Measurements from ENCODE around the gene ZNF146.
A peak's percentile ranks its signal among the peaks of the same experiment; 100 is the strongest.
"Not testable (repeated sequence)": the region's sequence is repeated elsewhere in the genome, so short reads cannot be mapped to it uniquely, and the experiment has no call there.

ZNF146 gene

GRCh38 chr19:36212895-36213294 lies 2.0 kb upstream of the ZNF146 start:
- TF ChIP-seq, protein P1, sequence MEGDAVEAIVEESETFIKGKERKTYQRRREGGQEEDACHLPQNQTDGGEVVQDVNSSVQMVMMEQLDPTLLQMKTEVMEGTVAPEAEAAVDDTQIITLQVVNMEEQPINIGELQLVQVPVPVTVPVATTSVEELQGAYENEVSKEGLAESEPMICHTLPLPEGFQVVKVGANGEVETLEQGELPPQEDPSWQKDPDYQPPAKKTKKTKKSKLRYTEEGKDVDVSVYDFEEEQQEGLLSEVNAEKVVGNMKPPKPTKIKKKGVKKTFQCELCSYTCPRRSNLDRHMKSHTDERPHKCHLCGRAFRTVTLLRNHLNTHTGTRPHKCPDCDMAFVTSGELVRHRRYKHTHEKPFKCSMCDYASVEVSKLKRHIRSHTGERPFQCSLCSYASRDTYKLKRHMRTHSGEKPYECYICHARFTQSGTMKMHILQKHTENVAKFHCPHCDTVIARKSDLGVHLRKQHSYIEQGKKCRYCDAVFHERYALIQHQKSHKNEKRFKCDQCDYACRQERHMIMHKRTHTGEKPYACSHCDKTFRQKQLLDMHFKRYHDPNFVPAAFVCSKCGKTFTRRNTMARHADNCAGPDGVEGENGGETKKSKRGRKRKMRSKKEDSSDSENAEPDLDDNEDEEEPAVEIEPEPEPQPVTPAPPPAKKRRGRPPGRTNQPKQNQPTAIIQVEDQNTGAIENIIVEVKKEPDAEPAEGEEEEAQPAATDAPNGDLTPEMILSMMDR (IDR thresholded peaks at IDR 0.05) = no peak

GRCh38 chr19:36215276-36216123 lies 594 bp downstream of the ZNF146 start:
- Histone ChIP-seq H3K27ac (peak overlapping the region; percentile 96 to 97), H3K4me3 (peak overlapping the region; percentile 90)
- DNase-seq (ENCODE audit: low spot score) = no peak
- TF ChIP-seq, protein P1 (IDR thresholded peaks at IDR 0.05) = no peak

More at GRCh38 chr19:36212895-36213294, 2.0 kb upstream of the ZNF146 start:
- H3K4me3 ChIP-seq = no peak overlapping the region
- no peak overlapping the region for H3K27ac ChIP-seq
- DNase-seq (ENCODE audit: low spot score) = no peak

- no peak overlapping the region for H3K4me3 ChIP-seq
- TF ChIP-seq, protein P1 (IDR thresholded peaks at IDR 0.05) = no peak
- H3K27ac ChIP-seq = no peak overlapping the region
- no peak for DNase-seq (ENCODE audit: low spot score)
Measured at GRCh38 chr19:36221474-36221873, 6.6 kb downstream of the ZNF146 start.

- TF ChIP-seq, protein P1 (IDR thresholded peaks at IDR 0.05) = no peak
- no peak overlapping the region for H3K4me3 ChIP-seq
- no peak for DNase-seq (ENCODE audit: low spot score)
- no peak overlapping the region for H3K27ac ChIP-seq
Measured at GRCh38 chr19:36222503-36222902, 7.6 kb downstream of the ZNF146 start.

GRCh38 chr19:36225219-36225892 lies 10.4 kb downstream of the ZNF146 start:
- TF ChIP-seq, protein P1 (IDR thresholded peaks at IDR 0.05) = no peak
- no peak overlapping the region for H3K4me3 ChIP-seq
- H3K27ac ChIP-seq = no peak overlapping the region
- no peak for DNase-seq (ENCODE audit: low spot score)

- H3K27ac ChIP-seq = not testable (repeated sequence)
Measured at GRCh38 chr19:36233626-36234025, 18.7 kb downstream of the ZNF146 start.

GRCh38 chr19:36236304-36236945 lies 21.5 kb downstream of the ZNF146 start:
- Histone ChIP-seq H3K27ac (no peak overlapping the region), H3K4me3 (no peak overlapping the region)
- TF ChIP-seq, protein P1 (IDR thresholded peaks at IDR 0.05) = no peak
- no peak for DNase-seq (ENCODE audit: low spot score)

More at GRCh38 chr19:36233626-36234025, 18.7 kb downstream of the ZNF146 start:
- not testable (repeated sequence) for H3K4me3 ChIP-seq; DNase-seq (ENCODE audit: low spot score)

All from coronary artery (tissue), 2 donors.